Umbilical cord (tissue), 2 donors: Measurements from ENCODE around the gene ATAT1. TPM values are rescaled to one million over a fixed set of nuclear protein-coding genes. Genes with fewer than 3 reads are reported as not detected.
"Not testable (repeated sequence)": the region's sequence is repeated elsewhere in the genome, so short reads cannot be mapped to it uniquely, and the experiment has no call there.

Source experiments
- DNase-seq: peaks from one replicate; pipeline ENCODE4 v3.0.0-alpha.2; 2015; ENCODE audit warnings: low spot score
- total RNA-seq: library from RNA; depleted of rRNA; stranded (reverse); fragments of >200 nt; gene quantifications from one replicate; pipeline ENCODE4 v1.2.3, GENCODE V29; 2014; ENCODE audit warnings: low replicate concordance; ENCODE audit not compliant: insufficient read depth

Gene ATAT1
- total RNA-seq, 1 donor from 2014 or later, result 1.9 TPM

DNA sequence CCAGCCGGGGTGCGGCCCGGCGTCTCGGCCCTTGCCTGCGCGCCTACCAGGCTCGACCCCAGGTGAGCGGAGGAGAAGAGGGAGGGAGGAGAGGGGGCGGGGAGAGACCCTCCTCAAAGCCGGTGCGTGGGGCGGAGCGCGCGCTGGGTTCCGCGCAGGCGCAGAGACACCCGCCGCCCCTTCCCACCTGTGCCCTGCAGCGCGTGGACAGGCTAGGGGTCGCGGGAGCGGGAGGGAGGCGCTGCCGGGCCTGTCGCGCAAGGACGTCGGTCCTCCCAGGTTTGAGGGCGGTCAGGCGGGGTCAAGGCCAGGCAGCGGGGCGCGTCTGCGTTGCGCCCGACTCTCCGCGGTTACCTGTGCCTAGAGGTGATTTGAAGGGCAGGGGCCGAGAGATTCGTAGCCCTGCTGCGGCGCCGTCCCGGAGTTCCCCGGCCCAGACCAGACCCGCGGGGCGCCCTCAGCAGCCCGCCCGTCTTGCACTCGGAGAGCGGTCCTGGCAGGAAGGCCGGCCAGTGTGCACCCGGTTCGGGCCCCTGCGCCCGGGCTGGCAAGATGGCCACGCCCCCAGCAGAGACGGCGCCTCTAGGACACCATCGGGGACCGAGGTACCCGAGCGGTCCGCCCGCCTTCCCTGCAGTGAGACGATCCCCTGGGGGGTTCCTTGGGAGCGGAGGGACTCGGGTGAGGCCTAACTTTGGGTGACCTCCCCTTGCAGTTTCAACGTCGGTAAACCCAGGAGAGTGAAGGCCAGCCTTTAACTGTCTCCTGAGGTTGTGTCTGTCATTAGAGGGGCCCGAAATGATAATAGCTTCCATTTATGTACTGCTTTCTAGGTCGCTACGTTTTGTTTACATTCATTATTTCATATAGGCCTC lies 20.8 kb downstream of the ATAT1 start:
- DNase-seq, result peak; percentile 67

DNA sequence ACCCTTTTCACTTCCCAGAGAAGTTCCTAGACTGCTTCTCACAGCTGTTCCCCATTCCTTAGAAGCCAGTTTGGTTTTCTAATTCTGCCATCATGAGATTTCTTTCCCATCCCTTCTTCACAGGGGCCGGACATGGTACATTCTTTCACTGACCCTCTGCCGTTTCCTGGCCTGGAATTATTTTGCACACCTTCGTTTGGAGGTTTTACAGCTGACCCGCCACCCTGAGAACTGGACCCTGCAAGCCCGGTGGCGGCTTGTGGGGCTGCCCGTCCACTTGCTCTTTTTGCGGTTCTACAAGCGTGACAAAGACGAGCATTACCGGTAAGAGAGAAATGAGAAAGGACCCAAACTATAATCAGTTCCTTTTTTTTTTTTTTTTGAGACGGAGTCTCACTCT lies 24.5 kb downstream of the ATAT1 start:
- no peak for DNase-seq

DNA sequence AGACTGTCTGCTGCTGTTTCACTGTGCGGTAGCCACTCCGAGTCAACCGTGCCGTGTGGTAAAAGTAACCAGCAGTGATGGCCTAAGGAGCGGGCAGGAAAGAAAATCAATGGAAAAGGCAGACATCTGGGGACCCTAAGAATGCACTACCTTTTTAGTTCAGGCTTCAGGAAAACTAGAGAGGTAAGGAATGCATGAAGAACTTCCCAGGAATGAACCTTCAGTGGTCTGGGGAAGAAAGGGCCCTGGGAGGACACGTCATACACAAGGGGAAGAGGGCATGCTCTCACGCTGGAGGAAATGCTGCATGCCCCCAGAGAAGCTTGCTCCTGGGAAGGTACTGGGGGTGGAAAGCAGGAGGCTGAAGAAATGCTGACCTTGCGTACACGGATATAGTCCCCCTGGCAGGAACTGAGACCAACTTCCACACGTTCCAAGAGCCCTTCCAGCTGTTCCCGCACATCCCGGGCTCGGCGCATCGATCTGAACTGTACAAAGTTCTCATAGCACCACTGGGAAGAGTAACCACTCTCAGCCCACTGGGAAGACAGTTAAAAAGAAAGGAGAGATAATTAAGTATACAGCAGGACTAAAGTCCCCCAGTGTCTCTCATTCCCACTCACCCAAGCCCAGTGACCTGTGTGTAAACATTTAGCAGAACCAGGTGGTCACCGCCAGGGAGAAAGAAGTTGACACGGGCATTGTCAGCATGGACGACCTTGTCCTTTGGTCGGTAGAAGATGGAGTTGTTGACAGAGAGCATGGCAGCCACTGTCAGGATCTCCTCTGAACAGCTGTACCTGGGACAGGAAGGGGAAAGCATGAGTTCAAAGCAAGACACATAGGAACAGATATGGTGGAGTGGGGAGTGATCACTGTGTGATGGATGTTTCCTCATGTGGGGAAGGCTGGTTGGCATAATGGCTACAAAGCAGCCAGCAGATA lies 28.4 kb downstream of the ATAT1 start:
- no peak for DNase-seq

DNA sequence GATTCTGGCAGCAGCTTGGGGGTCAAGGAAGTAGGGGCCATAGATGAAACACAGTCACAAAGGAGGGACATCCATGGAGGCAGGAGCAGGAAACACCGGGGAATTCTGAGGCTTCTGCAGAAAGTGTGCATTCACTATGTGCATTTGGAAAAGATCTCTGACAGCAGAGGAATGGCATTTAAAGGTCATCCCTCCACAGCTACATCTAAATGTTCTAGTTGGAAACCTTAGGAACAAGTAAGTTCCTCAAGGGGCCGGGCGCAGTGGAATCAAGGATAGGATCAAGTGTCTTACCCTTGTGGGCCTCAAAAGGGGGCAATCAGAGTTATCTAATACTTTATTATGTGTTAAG lies 29.0 kb downstream of the ATAT1 start:
- DNase-seq, result no peak

DNA sequence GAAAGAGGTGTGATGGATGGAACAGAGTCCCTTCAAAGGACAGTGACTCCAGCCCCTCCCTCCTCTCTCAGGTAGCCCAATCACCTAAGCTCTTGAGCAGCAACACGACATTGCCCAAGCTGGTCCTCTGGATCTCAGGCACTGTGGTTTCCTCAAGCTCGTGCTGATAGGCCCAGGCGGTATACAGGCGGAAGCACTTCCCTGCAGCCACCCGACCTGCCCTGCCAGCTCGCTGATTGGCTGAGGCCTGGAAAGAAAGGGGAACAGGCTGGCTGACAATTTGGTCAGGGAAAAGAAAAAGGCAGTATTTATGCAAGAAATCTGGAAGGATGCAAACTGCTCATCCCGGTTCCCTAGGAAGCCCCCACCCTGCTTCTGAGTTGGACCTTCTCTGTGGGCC lies 29.8 kb downstream of the ATAT1 start:
- DNase-seq, result no peak

DNA sequence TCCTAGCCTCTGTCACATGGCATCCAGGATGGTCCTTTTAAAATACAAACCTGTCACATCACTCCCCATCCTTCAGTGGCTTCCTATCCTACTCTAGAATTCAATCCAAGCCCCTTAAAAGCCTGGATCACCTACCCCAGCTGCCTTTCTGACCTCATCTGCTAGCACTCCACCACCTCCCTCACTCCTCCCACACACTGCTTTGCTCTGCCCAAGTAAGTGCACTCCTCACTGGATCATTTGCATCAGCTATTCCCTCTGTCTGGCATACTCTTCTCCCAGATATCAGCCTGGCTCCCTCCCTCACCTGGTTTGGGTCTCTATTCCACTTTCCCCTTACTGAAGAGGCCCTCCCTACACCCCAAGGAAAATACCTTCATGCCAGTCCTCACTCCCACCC lies 30.8 kb downstream of the ATAT1 start:
- no peak for DNase-seq

DNA sequence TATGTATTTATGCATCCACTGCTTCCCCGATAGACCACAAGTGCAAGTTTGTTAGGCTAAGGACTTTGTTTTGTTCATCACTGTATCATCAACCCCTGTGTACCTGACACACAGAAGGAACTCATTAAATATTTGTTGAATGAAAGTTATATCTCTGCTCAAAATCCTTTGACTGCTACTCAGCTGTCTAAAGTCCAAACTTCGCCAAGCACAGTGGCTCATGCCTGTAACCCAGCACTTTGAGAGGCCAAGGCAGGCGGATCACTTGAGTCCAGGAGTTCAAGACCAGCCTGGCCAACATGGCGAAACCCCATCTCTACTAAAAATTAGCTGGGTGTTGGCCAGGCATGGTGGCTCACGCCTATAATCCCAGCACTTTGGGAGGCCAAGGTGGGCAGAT lies 31.2 kb downstream of the ATAT1 start:
- not testable (repeated sequence) for DNase-seq

DNA sequence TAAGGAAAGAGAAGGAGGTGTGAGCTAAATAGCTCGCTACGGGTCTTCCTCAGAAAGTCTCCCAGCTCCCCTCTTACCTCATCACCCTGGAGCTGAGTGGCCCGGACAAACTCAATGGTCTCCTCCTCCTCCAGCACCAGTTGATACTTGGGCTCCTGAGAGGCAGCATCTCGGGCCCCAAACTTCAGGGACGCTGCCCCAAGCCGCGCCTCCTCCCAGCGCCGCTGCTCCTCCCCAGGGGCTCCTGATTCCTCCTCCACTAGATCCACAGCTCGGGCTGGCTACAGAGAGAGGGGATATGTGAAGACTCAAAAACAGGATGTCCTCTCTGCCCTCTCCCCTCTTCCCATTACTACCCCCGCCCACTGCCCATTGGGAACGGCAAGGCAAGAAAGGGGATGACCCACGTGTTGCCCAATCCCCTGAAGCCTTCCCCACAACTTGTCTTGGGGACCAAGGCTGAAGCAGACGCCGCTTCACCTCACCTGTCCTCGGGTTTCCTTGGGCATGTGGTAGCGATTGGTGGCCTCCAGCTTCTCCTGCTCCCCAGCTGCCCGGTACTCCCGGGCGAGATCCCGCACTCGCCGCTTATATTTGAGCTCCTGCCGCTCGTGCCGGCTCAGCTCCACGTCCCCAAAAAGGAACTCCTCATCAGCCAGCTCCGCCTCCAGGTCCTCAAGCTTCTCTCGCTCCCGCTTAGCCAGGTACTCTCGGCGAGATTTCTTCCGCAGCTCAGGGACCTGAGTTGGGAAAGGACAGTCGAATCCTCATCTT lies 38.5 kb downstream of the ATAT1 start:
- no peak for DNase-seq

DNA sequence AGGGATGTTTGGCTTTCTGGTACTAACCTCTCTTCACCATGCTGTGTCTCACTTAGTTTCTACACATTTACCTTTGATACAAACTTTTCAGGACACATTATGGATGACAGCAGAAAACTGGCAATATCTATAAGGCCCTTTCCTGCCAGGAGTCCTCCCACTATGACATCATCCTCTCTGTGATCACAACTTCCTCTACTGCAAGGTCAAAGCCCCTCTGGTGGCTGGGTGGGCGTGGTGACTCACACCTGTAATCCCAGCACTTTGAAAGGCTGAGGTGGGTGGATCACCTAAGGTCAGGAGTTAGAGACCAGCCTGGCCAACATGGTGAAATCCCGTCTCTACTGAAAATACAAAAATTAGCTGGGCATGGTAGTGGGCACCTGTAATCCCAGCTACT lies 39.6 kb downstream of the ATAT1 start:
- DNase-seq, result not testable (repeated sequence)

DNA sequence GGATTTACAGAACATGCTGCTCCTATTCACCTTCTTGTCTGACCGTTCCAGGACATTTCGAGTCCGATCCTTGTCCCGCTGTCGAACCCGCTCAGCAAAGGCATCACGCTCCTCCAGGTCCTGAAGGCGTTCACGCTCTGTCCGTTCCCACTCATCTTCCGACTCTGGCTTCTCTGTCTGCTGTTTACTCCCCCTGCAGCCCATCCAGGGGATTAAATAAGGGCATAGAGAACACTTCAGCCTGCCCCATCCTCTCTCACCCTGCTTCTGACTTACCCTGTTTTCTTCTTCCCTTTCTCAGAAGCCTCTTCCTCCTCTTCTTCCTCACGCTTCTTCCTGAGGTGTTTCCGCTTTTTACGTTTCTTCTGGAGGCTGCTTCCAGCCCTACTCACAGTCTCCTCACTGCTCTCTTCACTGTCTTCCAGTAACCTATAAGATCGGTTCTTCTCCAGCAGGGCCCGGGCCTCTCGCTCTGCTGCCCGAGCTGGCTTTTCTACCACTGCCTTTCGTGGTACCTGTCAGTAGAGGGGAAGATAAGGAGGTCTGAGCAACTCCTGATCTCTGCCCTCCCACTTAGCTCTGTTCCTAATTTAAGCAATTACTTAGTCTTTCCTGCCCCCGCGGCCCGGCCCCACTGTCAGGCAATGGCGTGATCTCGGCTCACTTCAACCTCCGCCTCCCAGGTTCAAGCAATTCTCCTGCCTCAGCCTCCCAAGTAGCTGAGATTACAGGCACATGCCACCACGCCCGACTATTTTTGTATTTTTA lies 44.3 kb downstream of the ATAT1 start:
- DNase-seq, result no peak

DNA sequence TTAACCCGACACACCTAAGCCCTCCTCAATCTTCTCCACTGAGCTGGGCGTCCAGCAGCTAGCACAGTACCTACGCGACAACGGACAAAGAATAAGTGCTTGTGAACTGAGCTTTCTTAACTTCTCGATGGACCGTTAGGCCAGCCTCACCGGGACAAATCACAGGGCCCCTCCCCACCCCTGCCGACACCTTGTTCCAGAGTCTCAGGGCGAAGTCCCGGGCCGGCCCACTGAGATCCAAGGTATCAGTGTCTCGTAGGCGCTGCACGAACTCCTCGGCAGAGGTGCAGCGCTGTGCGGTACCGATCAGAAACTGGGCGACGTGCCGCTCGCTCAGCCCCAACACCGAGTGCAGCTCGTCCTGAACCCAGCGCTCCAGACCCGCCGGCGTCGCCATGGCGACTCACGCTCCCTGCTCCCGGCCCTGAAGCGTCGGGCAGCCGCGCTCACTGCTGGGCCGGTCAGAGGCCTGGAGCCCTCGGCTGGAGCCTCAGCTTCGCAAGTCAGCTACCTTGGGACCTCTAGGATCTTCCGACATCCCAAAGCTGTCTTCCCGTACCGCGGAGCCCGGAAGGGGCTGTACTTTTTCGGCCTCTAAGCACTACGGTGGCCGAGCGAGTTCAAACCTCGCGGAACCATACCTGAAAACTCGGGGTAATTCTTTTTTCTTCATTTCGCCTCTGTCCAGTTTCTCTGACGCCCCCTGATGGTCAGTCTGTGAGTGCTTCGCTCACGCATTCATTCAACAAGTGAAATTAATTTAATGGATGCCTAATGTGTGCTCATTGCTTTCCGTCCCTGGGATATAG lies 46.0 kb downstream of the ATAT1 start, which contains the start of gene DHX16:
DHX16 (minus strand) TSS at position 562 of the 809 bp plus-strand sequence; CDS start at position 397, 165 bp downstream.
- DNase-seq, result peak; percentile 98

DNA sequence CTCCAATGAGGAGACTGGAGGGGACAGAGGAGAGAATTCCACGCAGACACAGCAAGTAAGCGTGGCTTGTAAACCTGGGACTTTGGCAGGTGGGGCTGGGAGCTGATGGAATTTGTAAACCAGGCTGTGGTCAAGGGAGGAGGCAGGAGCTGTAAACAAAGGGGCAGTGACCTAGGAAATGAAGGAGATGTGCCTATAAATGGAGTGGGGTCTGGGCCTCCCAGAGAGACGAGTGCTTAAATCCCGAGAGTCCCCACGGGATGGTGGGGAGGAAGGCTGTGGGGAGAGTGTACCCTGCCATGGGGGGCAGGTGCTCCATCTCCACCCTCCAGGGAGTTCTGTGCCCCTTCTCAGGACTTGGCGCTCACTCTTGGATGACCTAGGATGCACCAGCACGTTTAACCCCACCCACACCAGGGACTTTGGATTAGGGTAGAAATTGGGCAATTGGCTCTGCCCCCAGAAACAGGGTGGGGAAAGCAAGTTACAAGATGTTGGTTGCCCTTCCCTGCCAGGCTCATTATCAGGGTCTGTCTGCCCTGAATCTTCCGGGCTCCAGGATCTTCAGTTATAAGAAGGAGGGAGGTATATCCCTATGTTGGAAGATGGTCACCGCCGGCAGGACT lies 50.1 kb downstream of the ATAT1 start:
- DNase-seq, result no peak

DNA sequence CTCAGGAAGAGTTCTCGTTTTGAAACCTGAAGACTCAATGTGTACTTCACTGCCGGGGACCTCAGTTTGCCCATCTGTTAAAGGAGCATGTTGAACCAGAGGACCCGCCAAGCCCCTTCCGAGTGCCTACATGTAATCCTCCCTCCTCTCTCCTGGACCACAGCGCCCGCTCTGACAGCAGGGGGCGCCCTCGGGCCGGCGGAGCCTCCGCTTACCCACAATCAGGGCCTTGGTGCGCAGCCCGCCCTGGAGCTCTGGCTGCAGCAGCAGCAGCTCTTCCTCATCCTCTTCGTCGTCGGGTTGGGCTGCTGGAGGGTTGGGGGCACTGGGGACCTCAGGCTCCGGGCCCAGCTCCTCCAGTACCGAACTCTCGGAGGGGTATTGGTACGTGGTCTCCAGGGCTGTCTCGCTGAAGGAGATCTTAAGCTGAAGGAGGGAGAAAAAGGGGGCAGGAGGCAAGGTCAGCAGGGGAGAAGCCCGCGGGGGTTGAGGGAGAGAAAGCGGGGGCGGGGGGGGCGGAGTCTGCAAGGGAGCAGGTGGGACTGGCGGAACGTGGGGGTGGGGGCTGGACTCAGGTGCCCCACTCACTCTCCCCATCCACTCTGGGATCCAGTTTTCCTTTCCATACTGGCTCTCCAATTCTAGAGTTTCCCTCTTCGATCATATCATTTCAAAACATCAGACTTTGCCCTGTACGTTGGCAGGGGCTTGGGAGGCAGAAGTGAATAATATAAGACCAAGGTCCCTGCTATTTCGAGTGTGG lies 52.5 kb downstream of the ATAT1 start:
- DNase-seq, result peak; percentile 75

DNA sequence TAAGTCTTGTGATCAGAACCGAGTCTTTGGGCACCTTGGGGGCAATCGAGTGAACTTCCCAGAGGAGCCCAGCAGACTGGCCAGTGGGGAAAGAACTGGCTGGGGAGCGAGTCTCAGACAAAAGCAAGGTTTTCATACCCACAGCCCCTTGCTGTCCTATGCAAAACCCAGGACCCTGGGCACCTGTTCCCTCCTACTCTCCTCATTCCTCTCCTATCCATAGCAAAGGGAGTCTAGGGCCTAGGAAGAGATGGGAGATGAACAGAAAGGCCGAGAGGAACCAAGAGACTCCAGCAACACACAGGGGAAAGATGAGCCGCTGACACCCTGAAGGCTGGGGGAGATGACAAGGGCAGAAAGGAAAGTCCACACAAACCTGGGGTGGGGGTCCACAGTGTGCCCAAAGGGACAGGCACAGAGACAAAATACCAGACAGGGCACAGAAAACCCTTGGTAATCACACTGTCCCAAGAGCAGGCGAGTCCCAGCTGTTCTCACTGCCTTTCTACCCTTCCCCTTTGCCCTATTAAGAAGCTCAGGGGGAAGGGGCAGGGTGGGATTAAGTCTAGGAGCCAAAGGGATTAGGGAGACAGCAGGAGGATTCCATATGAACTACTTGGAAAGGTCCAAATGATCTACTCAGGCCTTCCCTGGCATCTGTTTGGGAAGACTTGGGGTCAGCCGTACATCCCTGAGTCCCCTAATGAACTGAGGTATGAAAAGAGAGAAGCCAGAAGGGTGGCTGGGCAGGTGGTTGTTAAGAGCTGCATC lies 53.3 kb downstream of the ATAT1 start:
- DNase-seq, result no peak

DNA sequence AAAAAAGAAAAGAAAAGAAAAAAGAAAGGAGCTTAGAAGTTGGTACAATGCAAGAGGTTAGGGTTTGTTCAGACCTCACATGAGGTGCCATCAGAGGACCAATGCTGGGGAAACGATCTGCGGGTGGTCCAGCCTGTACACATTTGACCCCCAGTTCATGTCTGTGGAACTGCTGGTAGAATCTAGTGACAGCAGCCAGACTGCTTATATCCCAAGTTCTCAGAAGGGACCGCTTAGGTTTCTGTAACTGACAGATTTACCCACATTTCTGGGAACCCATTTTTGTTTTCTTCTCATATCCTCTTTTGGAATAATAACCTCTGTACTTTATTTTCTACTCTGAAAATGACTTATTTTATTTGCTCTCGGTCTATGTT lies 55.1 kb downstream of the ATAT1 start:
- peak; percentile 20 for DNase-seq

DNA sequence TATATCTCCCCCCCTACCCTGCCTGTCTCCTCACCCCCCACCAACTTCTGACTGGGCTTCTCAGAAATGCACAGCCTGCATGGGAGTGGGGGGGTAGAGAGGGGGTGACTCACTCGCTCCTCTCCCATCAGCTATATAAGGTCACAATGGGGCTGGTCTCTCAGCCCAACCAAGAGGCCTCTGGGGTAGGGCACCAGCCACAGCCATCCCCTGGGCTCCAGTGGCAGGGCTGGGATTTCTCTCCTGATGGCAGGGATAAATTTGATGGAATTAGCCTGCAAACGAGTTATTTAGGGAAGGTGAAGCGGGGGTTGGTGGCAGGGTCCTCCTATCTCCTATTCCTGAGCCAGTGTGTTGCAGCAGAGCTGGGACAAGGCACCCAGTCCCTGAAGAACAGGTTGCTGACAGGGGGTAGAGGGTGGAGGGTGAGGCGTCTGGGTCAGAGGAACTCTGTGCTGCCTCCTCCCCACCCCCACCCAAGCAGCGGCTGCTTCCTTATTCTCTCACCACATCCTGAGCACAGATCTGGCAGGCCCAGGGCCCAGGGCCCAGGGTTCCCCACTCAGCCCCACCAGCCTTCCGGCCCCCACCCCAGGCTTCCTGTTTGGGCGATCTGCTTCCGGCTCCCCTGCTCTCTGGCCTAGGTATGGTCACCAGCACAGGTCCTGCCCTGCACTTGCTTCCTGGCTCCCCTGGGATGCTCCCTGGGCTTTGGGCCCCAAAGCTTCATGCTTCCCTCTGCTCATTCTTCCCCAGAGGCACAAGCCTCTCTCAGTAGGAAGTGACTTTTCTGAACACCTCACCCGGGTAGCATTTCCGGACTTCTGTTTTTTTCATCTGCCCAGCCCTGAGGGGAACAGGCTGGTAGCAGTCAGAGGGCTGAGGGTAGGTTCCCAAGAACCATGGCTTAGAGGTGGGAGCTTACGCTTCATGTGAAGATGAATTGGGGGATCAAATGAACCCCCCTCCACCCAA lies 55.8 kb downstream of the ATAT1 start:
- peak; percentile 91 for DNase-seq
